GM18499 (cell line): ENCODE measurements around the gene SEL1L.
"Not testable (repeated sequence)": the region's sequence is repeated elsewhere in the genome, so short reads cannot be mapped to it uniquely, and the experiment has no call there.

Source experiments
- ATAC-seq: cut with Tn5 transposase; IDR thresholded peaks from one replicate; pipeline ENCODE4 v1.9.1; 2021; ENCODE audit warnings: moderate number of reproducible peaks; ENCODE audit not compliant: insufficient read depth, unreplicated experiment

Gene SEL1L

GRCh38 chr14:81478446-81478845 is 55.2 kb downstream of the SEL1L start:
- ATAC-seq = no peak

- no peak for ATAC-seq
Measured at GRCh38 chr14:81476816-81477215, 56.8 kb downstream of the SEL1L start.

DNA sequence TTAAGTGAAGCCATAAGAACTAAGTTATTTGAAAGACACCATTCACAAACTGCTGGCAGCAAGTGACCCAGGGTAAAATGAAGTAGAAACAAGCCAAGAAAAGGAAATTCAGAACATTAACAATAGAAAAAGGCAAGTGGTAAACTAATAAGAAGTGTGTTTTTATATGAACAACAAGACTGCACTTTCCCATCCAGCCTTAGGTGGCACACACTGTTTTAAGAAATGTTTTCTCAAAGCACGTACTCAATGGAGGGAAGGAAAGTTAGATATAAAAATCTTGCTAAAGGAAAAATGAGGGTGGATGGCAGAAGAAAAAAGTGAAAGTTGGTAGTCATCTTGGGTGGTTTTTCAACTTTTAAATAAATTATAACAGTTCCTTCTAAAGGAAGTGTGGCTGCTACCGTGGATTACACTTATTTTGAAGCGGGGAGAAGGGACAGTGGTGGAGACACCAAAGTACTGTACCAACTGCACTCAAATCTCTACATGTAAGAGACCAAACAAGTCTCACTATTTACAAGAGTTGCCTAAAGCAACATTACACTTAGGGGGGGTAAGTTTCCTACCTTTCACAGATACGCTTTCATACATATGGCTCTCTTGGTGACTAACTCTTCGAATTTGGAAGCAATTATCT is 58.8 kb downstream of the SEL1L start:
- ATAC-seq = no peak

DNA sequence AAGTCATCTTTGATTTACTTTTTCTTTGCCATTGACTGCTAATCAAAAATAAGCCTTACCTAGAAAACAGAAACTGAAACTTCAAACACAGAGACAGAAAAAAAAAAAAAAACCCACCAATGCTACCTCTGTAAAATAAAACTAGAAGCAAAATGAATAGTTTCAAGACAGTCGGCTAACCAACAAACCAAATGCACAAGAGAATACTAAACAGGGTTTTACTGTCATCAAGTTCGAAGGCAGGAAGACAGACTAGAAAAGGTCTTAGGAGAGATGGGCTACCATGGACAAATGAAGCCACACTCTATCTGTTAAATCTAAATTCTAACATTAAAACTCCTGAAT is 59.5 kb downstream of the SEL1L start:
- peak; percentile 55 for ATAC-seq

GRCh38 chr14:81473456-81474147 is 60.1 kb downstream of the SEL1L start:
- peak; percentile 9 for ATAC-seq

GRCh38 chr14:81472096-81472800 is 61.4 kb downstream of the SEL1L start:
- ATAC-seq = no peak

- no peak for ATAC-seq
Measured at GRCh38 chr14:81471062-81471461, 62.6 kb downstream of the SEL1L start.

DNA sequence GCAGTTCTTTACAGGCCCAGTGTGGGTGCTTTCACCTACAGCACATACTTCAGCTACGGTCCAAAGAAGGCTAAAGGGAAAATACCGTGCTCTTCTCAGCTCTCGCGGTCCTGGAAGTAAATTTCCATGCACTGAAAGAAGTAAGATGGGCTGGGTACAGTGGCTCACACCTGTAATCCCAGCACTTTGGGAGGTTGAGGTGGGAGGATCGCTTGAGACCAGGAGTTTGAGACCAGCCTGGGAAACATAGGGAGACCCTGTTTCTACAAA is 63.2 kb downstream of the SEL1L start:
- ATAC-seq = peak; percentile 19

GRCh38 chr14:81466854-81467253 is 66.8 kb downstream of the SEL1L start:
- no peak for ATAC-seq

- no peak for ATAC-seq
Measured at GRCh38 chr14:81465507-81466228, 68.0 kb downstream of the SEL1L start.

GRCh38 chr14:81465003-81465392 is 68.7 kb downstream of the SEL1L start:
- not testable (repeated sequence) for ATAC-seq

GRCh38 chr14:81464253-81465002 is 69.2 kb downstream of the SEL1L start:
- no peak for ATAC-seq

DNA sequence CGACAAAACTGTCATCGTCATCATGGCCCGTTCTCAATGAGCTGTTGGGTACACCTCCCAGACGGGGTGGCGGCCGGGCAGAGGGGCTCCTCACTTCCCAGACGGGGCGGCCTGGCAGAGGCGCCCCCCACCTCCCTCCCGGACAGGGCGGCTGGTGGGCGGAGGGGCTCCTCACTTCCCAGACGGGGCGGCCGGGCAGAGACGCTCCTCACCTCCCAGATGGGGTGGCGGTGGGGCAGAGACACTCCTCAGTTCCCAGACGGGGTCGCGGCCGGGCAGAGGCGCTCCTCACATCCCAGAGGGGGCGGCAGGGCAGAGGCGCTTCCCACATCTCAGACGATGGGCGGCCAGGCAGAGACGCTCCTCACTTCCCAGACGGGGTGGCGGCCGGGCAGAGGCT is 71.3 kb downstream of the SEL1L start:
- ATAC-seq = not testable (repeated sequence)

DNA sequence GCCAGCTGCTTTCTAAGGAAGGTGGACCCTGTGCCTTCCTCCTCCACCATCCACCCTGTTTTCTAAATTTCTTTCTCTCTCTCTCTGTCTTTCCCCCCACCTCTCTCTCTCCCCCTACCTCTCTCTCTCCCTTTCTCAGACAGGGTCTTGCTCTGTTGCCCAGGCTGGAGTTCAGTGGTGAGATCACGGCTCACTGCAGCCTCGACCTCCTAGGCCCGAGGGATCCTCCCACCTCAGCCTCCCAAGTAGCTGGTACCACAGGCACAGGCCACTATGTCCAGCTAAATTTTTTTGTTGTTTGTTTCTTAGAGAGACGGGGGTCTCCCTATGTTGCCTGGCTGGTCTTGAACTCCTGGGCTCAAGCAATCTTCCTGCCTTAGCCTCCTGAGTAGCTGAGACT is 73.7 kb downstream of the SEL1L start:
- no peak for ATAC-seq

- no peak for ATAC-seq
Measured at GRCh38 chr14:81458352-81458751, 75.3 kb downstream of the SEL1L start.

- no peak for ATAC-seq
Measured at GRCh38 chr14:81455390-81455789, 78.3 kb downstream of the SEL1L start.

DNA sequence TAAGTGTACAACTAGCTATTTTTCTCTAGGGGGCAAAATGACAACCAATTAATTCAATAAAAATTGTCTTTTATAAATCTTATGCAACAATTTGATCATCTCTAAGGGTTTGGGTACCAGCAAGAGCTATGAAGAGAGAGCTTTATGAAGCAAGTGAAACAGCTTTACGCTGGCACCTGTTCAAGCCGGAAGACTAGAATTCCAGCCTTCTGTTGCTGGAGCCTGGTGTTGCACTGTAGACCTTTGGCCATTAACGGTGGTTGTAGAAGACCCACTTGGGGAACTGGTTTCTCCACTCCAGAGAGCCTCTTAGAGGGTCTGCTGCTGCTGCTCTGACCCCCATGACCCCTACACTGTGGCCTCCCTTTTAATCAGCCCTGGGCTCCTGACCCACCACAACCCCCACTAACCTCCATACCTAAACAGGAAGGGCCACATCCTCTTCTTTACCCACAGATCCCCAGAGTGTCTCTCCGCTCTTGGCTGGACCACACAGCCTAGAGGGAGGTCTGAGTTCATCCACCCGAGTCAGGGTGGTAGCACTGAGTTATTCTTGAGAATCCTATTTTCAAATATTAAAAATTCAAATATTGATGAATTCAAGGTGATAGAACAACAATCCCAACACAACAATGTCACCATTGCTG is 79.0 kb downstream of the SEL1L start:
- no peak for ATAC-seq

GRCh38 chr14:81453166-81453766 is 80.4 kb downstream of the SEL1L start:
- ATAC-seq = no peak

DNA sequence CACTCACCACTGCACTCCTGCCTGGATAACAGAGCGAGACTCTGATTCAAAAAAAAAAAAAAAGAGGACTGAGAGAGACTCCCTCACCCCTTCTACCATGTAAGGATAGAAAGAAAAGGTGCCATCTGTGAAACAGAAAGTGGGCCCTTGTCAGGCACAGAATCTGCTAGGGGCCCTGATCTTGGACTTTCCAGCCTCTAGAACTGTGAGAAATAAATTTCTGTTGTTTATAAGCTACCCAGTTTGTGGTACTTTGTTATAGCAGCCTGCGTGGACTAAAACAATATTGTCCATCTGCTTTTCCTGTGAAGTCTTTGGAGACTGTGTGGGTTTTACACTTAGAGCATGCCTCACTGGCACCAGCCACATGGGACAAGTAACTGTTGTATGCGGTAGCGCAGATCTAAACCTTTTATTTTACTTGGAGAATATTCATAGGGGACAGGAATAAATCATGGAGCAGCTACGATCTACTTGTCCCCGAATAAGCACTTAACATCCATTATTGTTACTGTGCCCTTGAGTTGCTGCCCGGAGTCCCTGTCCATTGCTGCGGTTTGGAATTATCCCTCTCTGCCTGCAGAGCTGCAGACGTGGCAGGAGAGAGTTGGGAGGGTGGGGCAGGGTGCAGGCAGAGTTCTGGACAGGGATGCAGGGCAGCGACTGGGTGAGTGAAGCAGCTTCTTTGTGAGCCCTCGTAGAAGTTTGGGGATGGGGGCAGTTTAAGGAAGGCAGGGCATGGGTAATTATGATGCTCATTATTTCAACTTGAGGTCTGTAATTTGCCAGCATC is 81.1 kb downstream of the SEL1L start:
- ATAC-seq = no peak
